ENCODE measurements around the gene ARFGEF3.
"Not testable (repeated sequence)": the region's sequence is repeated elsewhere in the genome, so short reads cannot be mapped to it uniquely, and the experiment has no call there.

ARFGEF3 gene

DNA sequence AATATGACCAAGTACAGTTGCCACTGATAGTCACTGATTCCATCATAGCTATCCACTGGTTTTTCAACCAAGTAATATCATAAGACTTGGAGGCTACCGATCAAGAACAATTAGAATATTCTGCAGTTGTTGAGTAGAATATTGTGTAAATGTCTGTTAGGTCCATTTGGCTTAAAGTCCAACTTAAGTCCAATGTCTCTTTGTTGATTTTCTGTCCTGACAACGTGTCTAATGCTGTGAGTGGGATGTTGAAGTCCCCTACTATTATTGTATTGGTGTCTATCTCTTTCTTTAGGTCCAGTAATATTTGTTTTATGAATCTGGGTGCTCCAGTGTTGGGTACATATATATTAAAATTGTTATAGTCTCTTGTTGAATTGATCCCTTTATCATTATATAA lies 13.9 kb downstream of the ARFGEF3 start:
- no peak for DNase-seq

DNA sequence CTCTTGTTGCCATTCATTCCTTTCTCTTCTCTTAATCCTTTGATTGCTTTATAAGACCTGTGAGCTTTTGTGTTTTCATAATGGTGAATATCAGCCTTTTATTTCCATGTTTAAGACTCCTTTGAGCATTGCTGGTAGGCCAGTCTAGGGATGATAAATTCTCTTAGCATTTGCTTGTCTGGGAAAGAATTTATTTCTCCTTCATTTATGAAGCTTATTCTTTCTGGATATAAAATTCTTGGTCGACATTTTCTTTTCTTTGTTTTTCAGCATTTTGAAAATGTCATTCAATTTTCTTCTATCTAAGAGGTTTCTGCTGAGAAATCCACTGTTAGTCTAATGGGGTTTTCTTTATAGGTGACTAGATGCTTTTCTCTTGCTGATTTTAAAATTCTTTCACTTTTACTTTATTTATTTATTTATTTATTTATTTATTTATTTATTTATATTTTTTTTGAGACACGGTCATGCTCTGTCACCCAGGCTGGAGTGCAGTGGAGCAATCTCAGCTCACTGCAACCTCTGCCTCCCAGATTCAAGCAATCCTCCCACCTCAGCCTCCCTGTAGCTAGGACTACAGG lies 15.0 kb downstream of the ARFGEF3 start:
- DNase-seq: no peak

DNA sequence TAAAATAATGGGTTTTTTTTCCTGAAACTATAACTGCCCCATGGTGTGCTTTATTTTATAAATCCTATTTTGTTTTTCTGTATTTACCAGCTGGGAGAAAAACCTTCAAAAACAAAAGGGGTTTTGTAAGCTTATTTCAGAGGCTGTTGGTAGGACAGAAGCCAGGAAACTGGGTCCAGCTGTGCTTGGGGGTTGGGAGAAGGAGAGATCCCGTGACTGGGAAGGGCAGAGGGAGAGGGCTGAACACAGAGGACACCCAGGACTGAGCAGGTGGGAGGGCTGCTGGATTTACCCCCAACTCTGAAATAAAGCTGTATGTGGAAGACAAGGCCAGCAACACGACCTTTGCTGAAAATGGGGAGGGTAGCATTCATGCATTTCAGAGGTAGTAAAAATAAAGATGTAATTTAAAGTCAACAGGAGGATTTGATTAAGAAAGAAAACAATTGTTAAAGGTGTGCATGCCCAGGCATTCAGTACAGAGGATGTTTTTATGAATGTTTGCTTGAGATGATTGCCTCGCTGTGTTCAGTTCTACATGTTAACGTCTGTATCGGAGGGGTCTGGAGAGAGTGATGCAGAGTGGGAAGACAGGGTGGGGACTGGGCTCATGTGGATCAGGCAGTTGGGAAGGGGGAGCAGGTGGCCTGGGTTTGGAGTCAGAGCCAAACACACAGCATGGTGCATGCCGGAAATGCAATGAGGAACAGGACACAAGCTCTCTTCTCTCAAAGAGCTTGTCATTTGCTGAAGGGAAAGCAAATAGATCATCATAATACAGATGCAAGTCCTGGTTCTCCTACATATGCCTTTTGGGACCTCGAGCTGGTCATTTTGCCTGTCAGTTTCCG lies 21.4 kb downstream of the ARFGEF3 start:
- DNase-seq: no peak

DNA sequence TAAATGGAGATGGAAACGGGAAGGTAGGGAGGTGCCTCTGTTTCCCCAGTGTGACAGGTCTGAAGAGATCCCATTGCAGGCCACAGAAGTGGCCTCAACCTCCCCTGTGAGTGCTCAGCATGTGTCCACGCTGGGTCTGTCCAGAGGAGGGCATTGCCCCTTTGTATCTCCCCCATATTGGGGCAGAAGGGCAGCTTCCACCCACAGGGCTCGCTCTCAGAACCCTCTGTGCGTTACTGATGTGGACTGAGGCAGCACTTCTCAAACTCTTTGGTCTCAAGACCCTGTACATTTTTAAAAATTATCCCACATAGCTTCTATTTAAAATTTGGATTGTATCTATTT lies 22.0 kb downstream of the ARFGEF3 start:
- DNase-seq: no peak

DNA sequence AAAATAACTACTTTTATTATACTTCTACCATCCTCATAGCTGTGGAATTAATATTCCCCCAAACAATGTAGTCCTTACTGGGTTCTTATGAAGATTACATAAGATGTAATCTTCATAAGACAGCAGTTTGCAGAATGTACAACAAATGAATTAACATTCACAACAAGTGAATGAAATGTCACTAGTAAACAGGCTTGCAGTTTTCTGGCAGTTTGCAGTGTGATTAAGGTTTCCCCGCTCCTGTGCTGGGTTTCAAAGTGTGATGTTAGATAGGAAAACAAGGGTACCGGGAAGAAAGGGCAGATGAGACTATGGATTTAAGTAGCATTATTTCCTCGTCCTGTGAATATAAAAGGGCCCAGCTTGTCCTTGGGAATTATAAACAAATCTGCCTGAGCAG lies 22.5 kb downstream of the ARFGEF3 start:
- no peak for DNase-seq

DNA sequence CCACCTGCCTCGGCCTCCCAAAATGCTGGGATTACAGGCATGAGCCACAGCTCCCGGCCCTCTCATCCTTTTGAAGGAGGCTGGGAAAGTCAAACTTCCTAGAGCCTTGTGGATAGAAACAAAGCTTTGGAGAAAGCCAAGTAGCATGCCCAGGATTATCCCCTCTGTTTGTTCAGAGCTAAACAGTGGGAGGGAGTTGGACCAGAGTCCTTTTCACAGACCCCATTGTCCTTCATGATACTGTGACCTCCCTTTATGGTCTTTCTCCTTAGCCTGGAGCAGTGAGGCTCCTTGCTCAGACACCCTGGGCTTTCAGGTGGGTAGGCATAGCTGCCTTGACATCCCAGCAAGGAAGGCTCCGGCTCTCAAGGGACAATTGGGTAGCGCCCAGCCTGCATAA lies 25.4 kb downstream of the ARFGEF3 start:
- DNase-seq: no peak

DNA sequence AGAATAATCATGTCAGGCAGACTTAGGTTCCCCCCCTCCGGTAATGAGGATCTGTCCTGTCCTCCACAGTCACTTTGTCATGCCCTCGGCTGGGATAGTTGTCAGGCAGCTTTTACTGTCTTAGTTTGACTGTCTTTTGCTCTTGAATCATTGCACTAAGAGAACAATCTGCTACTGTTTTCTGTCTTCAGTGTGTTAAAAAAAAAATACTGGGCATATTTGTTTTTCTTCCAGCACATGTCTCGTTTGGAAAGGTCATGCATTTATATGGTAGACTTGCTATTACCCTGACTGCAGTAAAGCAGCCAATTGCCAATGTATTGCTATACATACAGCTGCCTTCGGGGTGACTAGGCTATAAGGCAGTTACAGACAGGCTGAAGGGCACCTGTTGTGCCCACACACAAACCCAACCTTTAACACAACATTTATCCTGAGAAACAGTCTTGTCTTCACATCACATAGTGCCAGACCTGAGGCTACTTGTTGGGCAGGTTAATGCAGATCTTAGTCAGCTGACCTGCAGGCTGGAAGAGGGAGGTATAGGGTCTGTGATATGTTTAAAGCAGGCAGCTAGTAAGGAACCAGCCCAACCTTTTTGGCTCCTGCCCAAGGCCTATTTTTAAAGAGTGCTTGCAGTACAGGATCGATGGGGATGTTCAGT lies 26.7 kb downstream of the ARFGEF3 start:
- no peak for DNase-seq

DNA sequence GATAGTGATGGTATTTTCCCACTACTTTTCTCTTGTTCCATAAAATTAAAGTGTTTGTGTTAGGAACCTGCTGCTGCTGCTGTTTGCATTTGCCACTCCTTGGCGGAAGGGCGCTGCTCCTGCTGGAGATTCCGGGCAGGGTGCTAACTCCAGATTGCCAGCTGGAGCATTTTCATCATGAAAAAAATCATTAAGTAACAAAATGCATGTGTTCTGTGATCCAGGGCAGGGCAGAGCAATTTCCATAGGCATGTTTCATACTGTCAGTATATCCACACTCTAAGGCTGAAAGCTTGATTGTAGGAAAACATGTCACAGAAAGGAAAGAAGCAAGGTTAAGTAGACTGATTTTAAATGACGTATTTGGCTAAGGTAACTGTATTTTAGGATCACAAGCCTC lies 32.5 kb downstream of the ARFGEF3 start:
- DNase-seq: no peak

DNA sequence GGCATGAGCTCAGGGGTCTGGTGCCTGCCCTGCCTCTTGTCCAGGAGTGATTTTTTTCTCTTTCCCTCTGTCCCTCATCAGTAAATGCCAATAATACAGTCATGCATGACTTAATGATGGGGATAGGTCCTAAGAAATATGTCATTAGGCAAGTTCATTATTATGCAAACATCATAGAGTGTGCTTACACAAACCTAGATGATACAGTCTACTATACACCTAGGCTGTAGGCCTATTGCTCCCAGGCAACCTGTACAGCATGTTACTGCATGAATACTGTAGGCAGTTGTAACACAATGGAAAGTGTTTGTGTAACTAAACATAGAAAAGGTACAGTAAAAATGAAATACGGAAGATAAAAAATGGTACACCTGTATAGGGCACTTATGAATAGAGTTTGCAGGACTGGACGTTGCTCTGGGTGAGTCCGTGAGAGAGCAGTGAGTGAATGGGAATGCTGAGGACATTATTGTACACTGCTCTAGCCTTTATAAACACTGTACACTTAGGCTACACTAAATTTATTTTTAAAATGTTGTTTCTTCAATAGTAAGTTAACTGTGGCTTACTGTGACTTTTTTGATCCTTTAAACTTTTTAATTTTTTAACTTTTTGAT lies 34.5 kb downstream of the ARFGEF3 start:
- no peak for DNase-seq

DNA sequence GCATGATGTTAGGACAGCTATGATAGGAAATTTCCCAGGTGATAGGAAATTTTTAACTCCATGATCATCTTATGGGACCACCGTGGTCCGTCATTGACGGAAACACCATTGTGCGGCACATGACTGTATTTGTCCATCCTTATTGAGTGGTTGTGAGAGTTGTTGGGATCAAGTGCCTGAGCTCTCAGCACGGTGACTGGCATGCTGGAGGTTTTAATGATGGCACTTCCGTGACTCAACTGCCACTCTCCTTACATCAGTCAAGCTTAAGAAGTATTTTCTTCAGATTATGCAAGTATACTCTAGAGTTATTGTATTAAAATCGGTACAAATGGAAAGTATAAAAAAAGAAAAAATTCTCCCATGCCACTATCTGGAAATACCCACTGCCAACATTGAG lies 35.8 kb downstream of the ARFGEF3 start:
- DNase-seq: no peak

DNA sequence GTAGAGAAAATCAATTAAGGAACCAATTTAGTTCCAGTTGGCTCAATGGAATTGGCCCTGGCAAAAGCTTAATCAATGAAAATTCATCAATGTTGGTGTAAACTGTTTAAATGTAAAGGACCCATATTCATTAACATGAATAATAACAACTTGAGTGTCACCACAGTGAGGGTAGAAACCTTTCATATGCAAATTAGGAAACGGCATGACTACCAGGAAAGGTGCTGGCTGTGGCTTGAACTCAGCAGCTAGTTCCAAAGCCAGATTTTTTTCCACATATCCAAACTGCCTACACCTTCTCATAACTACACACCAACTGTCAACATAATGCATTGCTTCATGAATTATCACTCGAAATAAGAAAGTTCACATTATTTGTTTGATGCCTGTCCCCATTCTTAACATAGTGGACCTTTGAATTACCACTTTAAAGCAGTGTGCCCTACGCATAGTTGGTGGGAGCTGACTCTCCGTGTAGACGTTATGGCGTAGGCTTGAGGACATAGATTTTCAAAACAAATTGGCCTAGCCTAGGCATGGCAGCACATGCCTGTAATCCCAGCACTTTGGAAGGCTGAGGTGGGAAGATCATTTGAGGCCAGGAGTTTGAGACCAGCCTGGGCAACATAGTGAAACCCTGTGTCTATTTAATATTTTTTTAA lies 36.8 kb downstream of the ARFGEF3 start:
- DNase-seq: no peak

DNA sequence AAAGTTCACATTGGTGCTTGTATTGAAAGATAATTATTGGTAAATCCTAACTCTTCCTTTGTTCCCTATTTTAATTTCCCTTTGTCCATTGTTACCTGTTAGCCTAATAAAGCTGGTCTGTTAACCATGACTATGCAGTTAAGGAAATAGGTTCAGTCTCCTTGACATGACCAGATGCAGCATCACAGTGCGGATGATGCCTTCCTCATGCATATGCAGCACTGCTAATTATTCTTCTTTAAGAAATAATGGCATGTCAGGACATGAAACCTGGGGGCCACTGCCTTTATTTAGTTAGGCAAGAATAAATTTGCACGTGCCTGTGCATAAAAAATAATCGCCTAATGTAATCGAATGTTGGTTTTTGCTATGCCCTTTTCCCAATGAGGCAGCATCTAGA lies 40.1 kb downstream of the ARFGEF3 start:
- no peak for DNase-seq

DNA sequence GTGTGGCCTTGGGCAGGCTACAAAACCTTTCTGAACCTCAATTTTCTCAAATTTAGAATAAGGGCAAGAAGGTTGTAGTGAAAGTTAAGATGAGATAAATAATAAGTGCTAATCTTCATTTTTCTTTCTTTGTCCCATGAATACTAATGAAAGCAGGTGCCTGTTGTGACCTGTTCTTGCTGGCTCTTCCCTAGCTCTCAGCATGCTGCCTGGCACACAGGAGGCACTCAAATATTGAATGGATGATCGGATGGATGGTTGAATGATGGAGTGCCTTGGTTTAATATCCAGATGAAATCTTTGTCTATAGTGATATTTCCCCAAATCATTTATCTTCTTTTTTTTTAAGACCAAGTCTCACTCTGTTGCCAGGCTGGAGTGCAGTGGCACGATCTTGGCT lies 41.6 kb downstream of the ARFGEF3 start:
- DNase-seq: no peak

DNA sequence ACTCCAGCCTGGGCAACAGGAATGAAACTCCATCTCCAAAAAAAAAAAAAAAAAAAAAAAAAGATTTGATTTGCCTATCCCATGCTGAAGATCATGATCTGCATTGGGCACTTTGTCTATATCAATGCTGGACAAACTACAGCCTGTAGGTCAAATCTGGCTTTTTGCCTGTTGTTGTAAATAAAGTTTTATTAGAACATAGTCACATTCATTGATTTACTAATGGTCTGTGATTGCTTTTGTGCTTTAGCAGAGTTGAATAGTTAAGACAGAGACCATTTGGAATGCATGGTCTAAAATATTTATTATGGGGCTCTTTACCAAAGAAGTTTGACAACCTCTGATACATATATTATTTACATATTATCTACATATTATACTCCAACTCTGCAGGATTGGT lies 42.6 kb downstream of the ARFGEF3 start:
- no peak for DNase-seq

DNA sequence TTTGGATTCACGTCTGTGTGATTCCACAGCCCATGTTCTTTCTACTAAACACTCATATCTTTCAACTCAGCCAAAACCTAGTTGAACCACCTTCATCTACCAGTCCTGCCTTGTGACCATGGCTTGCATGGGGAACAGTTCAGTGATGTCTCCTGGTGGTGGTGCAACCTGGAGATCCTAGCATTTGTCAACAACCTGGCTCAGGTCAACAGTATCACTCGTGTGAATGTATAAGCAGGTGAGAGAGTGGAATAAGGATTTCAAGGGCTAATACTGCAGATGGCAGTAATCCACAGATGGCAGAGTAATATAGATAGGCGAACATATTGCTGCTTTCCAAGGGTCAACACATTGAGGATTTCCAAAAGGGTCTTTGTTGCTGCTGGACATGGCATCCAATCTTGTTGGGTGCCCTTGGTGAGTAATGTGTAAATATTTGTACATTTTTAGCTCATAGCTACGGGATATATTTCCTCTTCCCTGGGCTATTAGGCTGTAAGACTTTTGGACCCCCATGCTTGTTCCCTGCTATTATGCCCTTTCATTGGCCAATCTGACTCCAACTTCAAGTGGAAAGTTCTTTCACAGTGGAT lies 43.1 kb downstream of the ARFGEF3 start:
- no peak for DNase-seq

DNA sequence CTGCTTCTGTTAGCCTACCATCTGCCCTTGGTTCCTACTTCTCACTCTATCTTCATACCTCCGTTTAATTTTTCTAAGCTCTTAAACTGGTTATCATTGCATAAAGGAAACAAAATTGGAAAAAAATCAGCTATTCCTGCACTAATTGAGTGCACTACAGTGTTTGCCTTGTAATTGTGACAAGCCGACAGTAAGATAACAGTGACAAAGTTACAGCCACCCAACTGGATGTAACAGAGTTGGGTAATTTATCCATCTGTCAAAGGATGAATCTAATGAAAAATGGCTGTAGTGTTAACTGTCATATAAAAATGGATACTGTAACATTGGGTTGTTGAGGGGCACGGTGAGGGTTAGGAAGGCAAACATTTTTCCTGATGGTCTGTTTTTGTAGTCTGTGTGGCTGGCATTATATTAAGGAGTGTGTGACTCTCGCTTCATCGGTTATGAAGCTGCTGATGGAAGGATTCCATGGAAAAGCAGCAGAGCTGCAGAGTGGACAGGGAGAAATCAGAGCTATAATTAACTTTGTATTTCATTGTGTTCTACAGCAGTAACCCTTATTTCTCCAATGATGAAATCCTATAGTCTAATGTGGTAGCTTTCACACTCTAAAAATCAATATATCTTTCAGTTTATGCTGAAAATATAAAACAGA lies 43.8 kb downstream of the ARFGEF3 start:
- no peak for DNase-seq

DNA sequence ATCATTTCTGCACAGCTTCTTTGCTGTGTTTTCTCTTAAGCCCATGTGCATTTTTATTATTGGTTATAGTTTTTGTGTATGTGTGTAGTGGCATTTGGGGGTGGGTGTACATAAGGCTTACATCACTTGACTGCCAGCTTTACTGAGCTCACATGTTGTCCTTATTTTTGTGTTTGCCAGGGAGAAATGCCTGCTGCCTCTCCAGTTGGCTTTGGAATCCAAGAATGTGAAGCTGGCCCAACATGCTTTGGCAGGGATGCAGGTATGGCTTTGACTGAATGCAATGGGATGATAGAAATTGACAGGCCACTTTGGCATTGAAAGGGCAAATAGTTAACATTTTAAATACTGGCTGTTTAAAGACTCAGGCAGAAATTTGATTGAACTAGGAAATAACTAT lies 45.1 kb downstream of the ARFGEF3 start:
- DNase-seq: no peak

DNA sequence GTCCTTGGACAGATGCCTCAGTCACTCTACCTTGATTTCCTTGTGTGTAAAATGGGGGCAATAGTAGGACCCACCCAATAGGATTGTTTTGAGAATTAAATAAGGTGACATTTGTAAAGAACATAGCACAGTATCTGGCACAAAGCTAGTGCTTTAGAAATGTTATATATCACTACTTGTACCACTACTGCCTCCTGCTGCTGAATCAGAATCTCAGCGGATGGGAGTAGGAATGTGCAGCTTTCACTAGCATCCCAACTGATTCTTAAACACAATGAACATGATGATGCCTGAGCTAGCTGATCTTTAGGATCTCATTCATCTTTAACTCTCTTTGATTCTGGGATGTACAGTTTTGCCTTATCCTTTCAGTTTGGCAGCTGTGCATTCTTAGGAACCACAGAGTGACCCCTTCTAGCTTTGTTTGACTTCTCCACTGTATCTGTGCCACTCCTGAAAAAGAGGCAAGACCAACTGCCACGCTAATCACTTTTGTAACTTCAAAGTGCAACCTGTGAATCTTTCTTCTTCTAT lies 49.4 kb downstream of the ARFGEF3 start:
- DNase-seq: no peak

DNA sequence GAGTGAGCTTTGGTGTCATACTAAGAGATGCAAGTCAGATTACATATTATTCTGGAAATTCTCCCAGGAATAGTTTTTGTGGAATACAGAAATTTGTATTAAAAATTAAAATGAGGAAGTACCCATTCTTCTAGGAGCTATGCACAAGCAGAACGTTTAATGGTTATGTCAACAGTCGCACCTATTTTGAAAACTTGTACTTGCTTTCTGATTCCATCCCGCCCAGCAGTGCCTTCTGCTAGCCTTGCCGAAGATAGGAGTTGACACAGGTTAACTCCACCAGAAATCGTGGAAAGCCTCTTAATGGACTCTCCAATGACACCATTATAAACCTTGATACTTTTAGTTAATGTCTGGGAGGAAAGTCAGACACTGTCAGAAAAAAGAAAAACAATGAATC lies 49.9 kb downstream of the ARFGEF3 start:
- no peak for DNase-seq

DNA sequence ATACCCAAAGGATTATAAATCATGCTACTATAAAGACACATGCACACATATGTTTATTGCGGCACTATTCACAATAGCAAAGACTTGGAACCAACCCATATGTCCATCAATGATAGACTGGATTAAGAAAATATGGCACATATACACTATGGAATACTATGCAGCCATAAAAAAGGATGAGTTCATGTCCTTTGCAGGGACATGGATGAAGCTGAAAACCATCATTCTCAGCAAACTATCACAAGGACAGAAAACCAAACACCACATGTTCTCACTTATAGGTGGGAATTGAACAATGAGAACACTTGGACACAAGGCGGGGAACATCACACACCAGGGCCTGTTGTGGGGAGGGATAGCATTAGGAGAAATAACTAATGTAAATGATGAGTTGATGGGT lies 50.8 kb downstream of the ARFGEF3 start:
- DNase-seq: not testable (repeated sequence)

DNA sequence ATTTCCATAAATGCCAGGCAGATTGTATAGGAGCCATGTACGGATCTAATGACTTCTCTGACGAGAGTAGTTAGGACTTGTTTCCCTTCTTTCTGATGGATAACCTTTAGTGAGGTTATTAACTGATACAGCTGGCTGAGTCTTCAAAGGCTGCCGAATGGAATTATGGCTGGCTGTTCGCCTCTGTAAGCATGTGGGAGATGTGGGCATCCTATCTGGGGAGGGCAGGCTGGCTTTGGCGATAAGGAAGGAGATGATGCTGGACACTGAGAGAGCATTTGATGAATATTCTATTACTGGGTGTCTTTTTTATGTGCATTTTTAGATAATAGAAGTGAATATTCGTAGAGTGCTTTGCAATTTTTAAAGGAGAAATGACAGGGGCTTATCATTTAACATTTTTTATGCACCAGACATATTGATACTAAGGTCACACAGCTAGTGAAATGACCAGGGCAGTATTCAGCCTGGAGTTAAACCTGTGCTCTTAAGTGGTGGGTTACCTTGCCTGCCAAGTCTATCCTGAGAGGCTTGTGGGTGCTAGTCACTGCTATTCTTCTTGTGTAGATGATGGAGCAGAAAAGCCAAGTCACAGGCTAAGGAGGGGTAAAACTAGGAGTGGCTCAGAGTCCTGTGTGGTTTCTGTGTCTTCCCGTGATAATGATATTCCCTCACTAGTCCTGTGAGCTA lies 53.5 kb downstream of the ARFGEF3 start:
- no peak for DNase-seq

DNA sequence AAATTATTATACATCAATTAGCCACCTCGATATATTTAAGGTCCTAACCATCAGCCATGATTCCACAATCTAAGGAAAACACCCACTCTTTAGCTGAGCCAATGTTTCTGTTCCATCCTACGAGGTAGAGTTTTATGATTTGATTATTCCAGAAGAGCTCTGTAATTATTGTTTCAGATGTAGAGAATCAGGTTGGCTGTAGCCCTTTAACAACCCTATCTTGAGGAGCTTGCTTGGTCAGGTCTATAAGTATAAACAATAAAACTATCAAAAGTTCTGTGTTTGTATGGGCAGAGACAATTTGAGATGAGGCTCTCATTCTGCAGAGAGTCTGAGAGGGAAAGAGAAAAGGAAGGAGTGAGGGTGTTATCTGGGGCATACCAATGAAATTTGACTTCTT lies 56.7 kb downstream of the ARFGEF3 start, which contains the start of gene PBOV1:
Gene PBOV1 (minus strand): TSS at position 43 of the 400 bp plus-strand sequence. CDS start 96 bp downstream, outside the sequence.
- no peak for DNase-seq

All from GDM1 (cell line).